Measurements from ENCODE around the gene IMMT. TPM values are rescaled to one million over a fixed set of nuclear protein-coding genes. Genes with fewer than 3 reads are reported as not detected.

IMMT gene
- total RNA-seq, 2 donors from 2014 or later: 96.8 to 99.9 TPM

DNA sequence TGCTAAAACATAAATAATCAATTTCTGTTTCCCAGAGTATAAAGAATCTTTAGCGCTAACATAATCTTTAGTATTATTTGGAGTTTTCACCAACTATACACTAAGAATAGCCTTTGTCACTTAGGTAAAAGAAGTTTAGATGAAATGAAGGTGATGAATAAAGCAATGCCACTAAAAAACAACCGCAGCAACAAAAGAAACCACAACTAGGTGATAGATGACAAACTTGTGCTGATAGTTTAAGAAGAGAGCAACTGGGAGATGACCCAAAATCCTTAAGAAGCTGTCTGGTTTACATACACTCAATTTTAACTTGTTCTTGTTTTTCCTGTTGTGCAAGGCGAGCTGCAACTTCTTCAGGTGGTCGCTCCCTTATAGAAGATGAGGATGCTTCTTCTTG, 24.8 kb downstream of the IMMT start:
- no peaks in the 10 kb centered on the region for H3K27me3 ChIP-seq (ENCODE audit: control insufficient read depth, insufficient read depth, low read length, poor library complexity, severe bottlenecking)
- H3K9me3 ChIP-seq (ENCODE audit: control insufficient read depth, low read length): no peaks in the 10 kb centered on the region
- no peaks in the 10 kb centered on the region for H3K27me3 Mint-ChIP-seq (ENCODE audit: insufficient read depth)
- no peak overlapping the region for H3K27ac Mint-ChIP-seq
- no peak overlapping the region for H3K4me3 Mint-ChIP-seq
- peaks cover 59% of the 10 kb centered on the region for H3K36me3 Mint-ChIP-seq (ENCODE audit: low read depth)
- H3K4me3 ChIP-seq (ENCODE audit: low read length): no peak overlapping the region
- peaks cover 8% of the 10 kb centered on the region for H3K4me1 Mint-ChIP-seq
- H3K9me3 Mint-ChIP-seq: no peaks in the 10 kb centered on the region
- no peak for DNase-seq
- H3K27ac ChIP-seq (ENCODE audit: low read depth, low read length): no peak overlapping the region
- 94% methylated on average over 4 of the region's 4 CpGs; no CpG with 5 or more reads in 1 of the 2 experiments for WGBS, 2 experiments (ENCODE audit: insufficient coverage in 1 of 2, insufficient read length in 1 of 2)
- peaks cover 70% of the 10 kb centered on the region for H3K36me3 ChIP-seq (ENCODE audit: control insufficient read depth, insufficient read depth, low read length)
- TF ChIP-seq, protein P1, sequence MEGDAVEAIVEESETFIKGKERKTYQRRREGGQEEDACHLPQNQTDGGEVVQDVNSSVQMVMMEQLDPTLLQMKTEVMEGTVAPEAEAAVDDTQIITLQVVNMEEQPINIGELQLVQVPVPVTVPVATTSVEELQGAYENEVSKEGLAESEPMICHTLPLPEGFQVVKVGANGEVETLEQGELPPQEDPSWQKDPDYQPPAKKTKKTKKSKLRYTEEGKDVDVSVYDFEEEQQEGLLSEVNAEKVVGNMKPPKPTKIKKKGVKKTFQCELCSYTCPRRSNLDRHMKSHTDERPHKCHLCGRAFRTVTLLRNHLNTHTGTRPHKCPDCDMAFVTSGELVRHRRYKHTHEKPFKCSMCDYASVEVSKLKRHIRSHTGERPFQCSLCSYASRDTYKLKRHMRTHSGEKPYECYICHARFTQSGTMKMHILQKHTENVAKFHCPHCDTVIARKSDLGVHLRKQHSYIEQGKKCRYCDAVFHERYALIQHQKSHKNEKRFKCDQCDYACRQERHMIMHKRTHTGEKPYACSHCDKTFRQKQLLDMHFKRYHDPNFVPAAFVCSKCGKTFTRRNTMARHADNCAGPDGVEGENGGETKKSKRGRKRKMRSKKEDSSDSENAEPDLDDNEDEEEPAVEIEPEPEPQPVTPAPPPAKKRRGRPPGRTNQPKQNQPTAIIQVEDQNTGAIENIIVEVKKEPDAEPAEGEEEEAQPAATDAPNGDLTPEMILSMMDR (conservative IDR thresholded peaks at IDR 0.05): no peak
- peaks cover 4% of the 10 kb centered on the region for H3K4me1 ChIP-seq (ENCODE audit: control insufficient read depth, insufficient read depth, low read length)
- H3K9ac ChIP-seq (ENCODE audit: extremely low read depth, low read length, poor library complexity, severe bottlenecking): no peak overlapping the region

DNA sequence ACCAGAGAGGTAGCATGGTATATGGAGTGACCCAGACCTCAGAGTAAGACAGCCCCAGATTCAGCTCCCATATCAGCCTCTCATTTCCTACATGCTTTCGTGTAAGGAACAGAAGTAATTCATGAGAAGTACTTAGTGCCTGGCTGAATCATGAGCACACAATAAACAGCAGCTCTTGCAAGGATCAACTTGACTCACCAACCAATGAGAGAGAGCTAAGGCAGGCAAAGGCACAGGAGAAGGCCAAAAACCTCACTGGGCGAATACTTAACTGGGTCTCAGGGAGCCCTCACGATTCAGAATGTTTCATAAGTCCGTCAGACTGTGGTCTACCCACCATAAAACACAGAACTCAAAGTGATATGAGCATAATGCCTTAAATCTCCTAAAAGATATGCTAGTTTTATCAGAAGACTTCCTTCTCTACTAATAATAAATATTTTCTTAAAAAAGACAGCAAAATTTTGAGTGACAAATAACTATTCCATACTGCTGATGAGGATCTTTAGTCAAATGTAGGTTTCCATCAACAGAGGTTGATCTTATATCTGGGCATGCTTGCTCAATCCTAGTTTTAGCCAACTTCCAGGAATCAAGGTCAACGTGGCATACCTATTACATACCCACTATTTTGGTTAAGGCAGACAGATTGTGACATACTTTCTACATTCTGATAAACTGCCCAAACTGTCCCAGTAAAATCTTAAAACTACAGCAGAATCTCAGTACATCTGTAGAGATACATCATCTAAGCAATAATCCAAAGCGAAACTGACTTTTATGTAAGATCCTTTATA, 34.9 kb downstream of the IMMT start:
- Histone ChIP-seq H3K9me3 (ENCODE audit: control insufficient read depth, low read length) (no peaks in the 10 kb centered on the region), H3K27me3 (ENCODE audit: control insufficient read depth, insufficient read depth, low read length, poor library complexity, severe bottlenecking) (no peaks in the 10 kb centered on the region), H3K9ac (ENCODE audit: extremely low read depth, low read length, poor library complexity, severe bottlenecking) (no peak overlapping the region), H3K27ac (ENCODE audit: low read depth, low read length) (no peak overlapping the region), H3K4me1 (ENCODE audit: control insufficient read depth, insufficient read depth, low read length) (no peaks in the 10 kb centered on the region), H3K36me3 (ENCODE audit: control insufficient read depth, insufficient read depth, low read length) (peaks cover 91% of the 10 kb centered on the region), H3K4me3 (ENCODE audit: low read length) (no peak overlapping the region)
- 94 to 100% methylated on average over 1 to 6 of the region's 6 CpGs for WGBS, 2 experiments (ENCODE audit: insufficient coverage in 1 of 2, insufficient read length in 1 of 2)
- H3K4me1 Mint-ChIP-seq: no peaks in the 10 kb centered on the region
- H3K27ac Mint-ChIP-seq: no peak overlapping the region
- TF ChIP-seq, protein P1 (conservative IDR thresholded peaks at IDR 0.05): no peak
- DNase-seq: no peak
- no peaks in the 10 kb centered on the region for H3K27me3 Mint-ChIP-seq (ENCODE audit: insufficient read depth)
- H3K9me3 Mint-ChIP-seq: no peaks in the 10 kb centered on the region
- peaks cover 68% of the 10 kb centered on the region for H3K36me3 Mint-ChIP-seq (ENCODE audit: low read depth)
- H3K4me3 Mint-ChIP-seq: no peak overlapping the region

DNA sequence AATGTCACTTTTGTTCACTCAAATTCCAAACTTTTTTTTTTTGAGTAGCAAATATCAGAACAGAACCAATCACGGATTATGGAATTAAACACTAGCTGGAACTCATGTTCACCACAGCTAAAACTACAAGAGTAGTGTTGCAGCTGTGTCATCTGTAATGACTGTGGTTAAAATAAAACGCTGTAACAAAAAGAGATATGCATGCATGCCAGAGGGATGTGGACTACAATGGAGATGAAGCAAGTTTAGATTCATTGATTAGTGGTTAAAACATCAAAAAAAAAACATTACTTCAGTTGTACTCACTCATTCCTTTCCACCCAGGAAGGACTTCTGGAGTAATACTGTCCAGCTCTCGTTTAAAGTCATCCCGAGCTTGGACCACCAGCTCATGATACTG, 37.0 kb downstream of the IMMT start:
- Histone ChIP-seq H3K9ac (ENCODE audit: extremely low read depth, low read length, poor library complexity, severe bottlenecking) (no peak overlapping the region), H3K4me3 (ENCODE audit: low read length) (no peak overlapping the region), H3K4me1 (ENCODE audit: control insufficient read depth, insufficient read depth, low read length) (no peaks in the 10 kb centered on the region), H3K36me3 (ENCODE audit: control insufficient read depth, insufficient read depth, low read length) (peaks cover 84% of the 10 kb centered on the region), H3K27me3 (ENCODE audit: control insufficient read depth, insufficient read depth, low read length, poor library complexity, severe bottlenecking) (no peaks in the 10 kb centered on the region), H3K27ac (ENCODE audit: low read depth, low read length) (no peak overlapping the region), H3K9me3 (ENCODE audit: control insufficient read depth, low read length) (no peaks in the 10 kb centered on the region)
- DNase-seq: no peak
- no peak overlapping the region for H3K27ac Mint-ChIP-seq
- no peaks in the 10 kb centered on the region for H3K9me3 Mint-ChIP-seq
- H3K4me1 Mint-ChIP-seq: no peaks in the 10 kb centered on the region
- no peak overlapping the region for H3K4me3 Mint-ChIP-seq
- TF ChIP-seq, protein P1 (conservative IDR thresholded peaks at IDR 0.05): no peak
- H3K36me3 Mint-ChIP-seq (ENCODE audit: low read depth): peaks cover 64% of the 10 kb centered on the region
- WGBS, 2 experiments (ENCODE audit: insufficient coverage in 1 of 2, insufficient read length in 1 of 2): 93 to 95% methylated on average over 4 of the region's 4 CpGs
- H3K27me3 Mint-ChIP-seq (ENCODE audit: insufficient read depth): no peaks in the 10 kb centered on the region
